Aorta (tissue), 5 donors: ENCODE measurements around the gene MRPS35. TPM values are rescaled to one million over a fixed set of nuclear protein-coding genes. Genes with fewer than 3 reads are reported as not detected.
A peak's percentile ranks its signal among the peaks of the same experiment; 100 is the strongest.

ENCODE experiments used
- ATAC-seq: fragments of 200-7000 bp; cut with Tn5 transposase; one replicate; pipeline ENCODE4 v1.9.1; 2022; ENCODE audit warnings: moderate library complexity; ENCODE audit not compliant: low FRiP score
- DNase-seq, 2 donors: peaks; one replicate each; pipeline ENCODE4 v3.0.0-alpha.2; 2020
- H3K27ac ChIP-seq, 2 donors: one replicate each; pipeline ENCODE4 v1.5.1; 2013; ENCODE audit warnings: low read length in 2 of 2, mild to moderate bottlenecking in 2 of 2, moderate library complexity in 2 of 2, control low read depth in 1 of 2, inconsistent platforms in 1 of 2, low read depth in 1 of 2
- H3K27me3 ChIP-seq, 2 donors: one replicate each; pipeline ENCODE4 v1.6.1; 2013; ENCODE audit warnings: control low read depth in 1 of 2, low read length in 1 of 2, mild to moderate bottlenecking in 1 of 2, moderate library complexity in 1 of 2; ENCODE audit not compliant: insufficient read depth in 2 of 2, control insufficient read depth in 1 of 2
- H3K36me3 ChIP-seq, 2 donors: one replicate each; pipeline ENCODE4 v1.6.1; 2013; ENCODE audit warnings: control low read depth in 1 of 2, low read length in 1 of 2, mild to moderate bottlenecking in 1 of 2; ENCODE audit not compliant: insufficient read depth in 2 of 2, control insufficient read depth in 1 of 2
- H3K4me1 ChIP-seq, 2 donors: one replicate each; pipeline ENCODE4 v1.6.1; 2013; ENCODE audit warnings: low read length in 2 of 2, control low read depth in 1 of 2, mild to moderate bottlenecking in 1 of 2, moderate library complexity in 1 of 2; ENCODE audit not compliant: insufficient read depth in 2 of 2, control insufficient read depth in 1 of 2
- H3K4me3 ChIP-seq, 2 donors: one replicate each; pipeline ENCODE4 v1.5.1; 2013; ENCODE audit warnings: low read length in 2 of 2, control low read depth in 1 of 2, mild to moderate bottlenecking in 1 of 2
- H3K9me3 ChIP-seq: one replicate; pipeline ENCODE4 v1.6.1; 2013; ENCODE audit warnings: mild to moderate bottlenecking, low read length; ENCODE audit not compliant: control insufficient read depth
- WGBS, 2 donors: extraction: QIAGEN DNeasy Blood & Tissue Kit; methylation state at CpG; one replicate each; pipeline ENCODE4 v1.1.7; 2013; 5-methylcytosine and 5-hydroxymethylcytosine counted together
- intact Hi-C, 2 donors: fragments of 100-400 bp; cut with DNase I; formaldehyde crosslinking; loops; one replicate each; pipeline versions ENCODE4 v1.14.2 to v1.15.0; 2022
- polyA plus RNA-seq, 2 donors: library from polyadenylated mRNA; stranded (reverse); fragments of 200-250 nt; gene quantifications; one replicate each; pipeline ENCODE4 v1.2.3, GENCODE V29; 2013
- total RNA-seq, 2 donors: library from RNA; stranded (reverse); fragmentation: NEBNext Ultra II Directional; extraction: Animal tissue kit (Norgen Biotek cat#: 25700); gene quantifications; one replicate each; pipeline ENCODE4 v1.2.1, GENCODE V29; 2021
- donor health status: healthy with polysubstance abuse.
- donor health status: Bipolar disorder and iron deficiency.
- donor health status: DM: no; HTN: no; CAD: no.
- donor health status: DM: no; HTN: no; CAD: no.
- donor health status: DM: yes; HTN: yes; CAD: no.

The MRPS35 gene
- total and polyA plus RNA-seq, 4 donors: 18.3 to 35.8 (median 21.9) TPM

DNA sequence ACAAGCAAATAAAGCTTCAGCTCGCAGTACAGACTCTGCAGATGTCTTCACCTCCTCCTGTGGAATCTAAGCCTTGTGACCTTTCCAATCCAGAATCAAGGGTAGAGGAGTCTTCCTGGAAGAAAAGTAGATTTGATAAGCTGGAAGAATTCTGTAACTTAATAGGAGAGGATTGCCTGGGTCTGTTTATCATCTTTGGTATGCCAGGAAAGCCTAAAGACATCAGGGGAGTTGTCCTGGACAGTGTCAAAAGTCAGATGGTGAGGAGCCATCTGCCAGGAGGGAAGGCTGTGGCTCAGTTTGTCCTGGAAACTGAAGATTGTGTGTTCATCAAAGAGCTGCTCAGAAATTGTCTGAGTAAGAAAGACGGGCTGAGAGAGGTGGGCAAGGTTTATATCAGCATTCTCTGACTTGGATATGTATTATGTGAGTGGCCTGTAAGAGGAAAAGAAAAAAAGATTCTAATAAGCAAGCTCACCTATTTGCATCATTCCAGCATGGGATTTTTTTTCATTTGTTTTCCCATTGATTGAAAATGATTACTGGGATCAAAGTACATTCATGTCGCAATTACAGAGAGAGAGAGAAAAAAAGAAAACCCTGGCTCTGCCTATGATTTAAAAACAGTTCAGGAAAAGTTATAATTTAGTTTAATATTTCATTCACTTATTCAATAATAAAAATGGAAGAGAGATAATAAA lies 13.6 kb upstream of the MRPS35 start:
- Histone ChIP-seq H3K9me3 (no peaks in the 10 kb centered on the region), H3K27me3 (no peaks in the 10 kb centered on the region), H3K4me1 (no peaks in the 10 kb centered on the region), H3K4me3 (no peak overlapping the region), H3K36me3 (peaks cover 6 to 10% of the 10 kb centered on the region in 2 donors), H3K27ac (no peak overlapping the region)
- WGBS, 2 donors: 88 to 92% methylated on average over 3 of the region's 3 CpGs
- ATAC-seq: no peak
- intact Hi-C loops: no loop called here
- DNase-seq: no peak

DNA sequence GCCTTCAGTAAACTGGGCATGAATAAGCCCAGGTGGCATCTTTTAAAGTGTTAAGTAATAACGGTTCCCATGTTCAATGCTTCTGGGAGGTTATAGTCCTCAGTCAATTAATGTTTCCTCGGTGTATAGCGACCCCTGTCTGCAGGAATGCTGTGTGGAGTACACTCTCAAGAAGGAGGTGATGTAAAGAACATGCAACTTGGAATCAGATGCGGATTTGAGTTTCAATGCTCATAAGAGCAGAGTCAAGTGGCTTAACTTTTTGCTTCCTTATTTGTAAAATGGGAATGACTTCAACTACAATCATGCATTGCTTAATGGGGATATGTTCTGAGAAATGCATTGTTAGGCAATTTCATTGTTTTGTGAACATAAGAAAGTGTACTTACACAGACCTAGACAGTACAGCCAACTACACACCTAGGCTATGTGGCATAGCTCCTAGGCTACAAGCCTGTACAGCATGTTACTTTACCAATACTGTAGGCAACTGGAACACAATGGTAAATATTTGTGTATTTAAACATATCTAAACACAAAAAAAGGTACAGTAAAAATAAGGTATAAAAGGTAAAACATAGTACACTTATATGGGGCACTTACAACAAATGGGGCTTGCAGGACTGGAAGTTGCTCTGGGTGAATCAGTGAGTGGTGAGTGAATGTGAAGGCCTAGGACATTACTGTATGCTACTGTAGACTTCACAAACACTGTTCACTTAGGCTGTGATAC lies 6.7 kb upstream of the MRPS35 start:
- H3K9me3 ChIP-seq: no peaks in the 10 kb centered on the region
- ATAC-seq: peak; percentile 83
- H3K27ac ChIP-seq: no peak overlapping the region
- H3K4me1 ChIP-seq: no peaks in the 10 kb centered on the region
- DNase-seq: peak in 1 of 2 donors; percentile 75
- no peak overlapping the region for H3K4me3 ChIP-seq
- H3K27me3 ChIP-seq: no peaks in the 10 kb centered on the region
- intact Hi-C loops: loop anchor here in 1 of 2 donors (5.0 kb wide), 2 partner anchors 282 to 672 kb away; no protein-coding TSS in a partner anchor
- H3K36me3 ChIP-seq: no peaks in the 10 kb centered on the region
- WGBS, 2 donors: 0 to 1% methylated on average over 4 of the region's 4 CpGs

DNA sequence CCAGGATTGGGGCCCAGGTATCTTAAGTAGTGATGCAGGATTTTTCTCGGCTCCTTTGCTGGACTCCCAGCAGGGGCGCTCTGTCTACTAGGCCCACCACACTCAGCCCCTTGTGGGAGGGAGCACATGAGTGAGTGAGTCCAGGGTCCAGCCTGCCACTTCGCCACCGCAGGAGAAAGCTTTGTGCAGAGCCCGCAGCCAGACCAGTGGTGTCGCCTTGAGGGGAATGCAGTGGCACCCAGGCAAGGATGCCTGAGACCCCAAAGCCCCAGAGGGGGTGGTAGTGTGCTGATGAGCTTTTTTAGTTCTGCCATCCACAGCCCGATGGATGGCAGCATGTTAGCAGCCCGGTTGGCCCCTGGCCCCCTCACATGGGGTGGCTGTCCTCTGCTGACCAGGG lies 5.4 kb upstream of the MRPS35 start:
- no peak for ATAC-seq
- WGBS, 2 donors: 87 to 92% methylated on average over 8 of the region's 8 CpGs

DNA sequence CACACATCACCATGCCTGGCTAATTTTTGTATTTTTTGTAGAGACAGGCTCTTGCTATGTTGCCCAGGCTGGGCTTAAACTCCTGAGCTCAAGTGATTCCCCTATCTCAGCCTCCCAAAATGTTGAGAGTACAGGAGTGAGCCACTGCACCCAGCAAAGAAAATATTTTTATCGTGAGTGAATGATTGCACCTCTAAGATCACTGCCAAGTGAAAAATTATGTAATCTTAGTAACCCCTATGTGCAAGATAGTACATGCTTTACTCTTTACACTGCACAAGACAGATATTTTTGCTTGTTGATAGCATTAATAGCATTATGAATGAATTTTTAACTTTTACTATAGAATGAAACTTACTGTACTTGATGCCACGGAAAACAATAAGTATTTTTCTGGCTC lies 3.4 kb upstream of the MRPS35 start:
- no peaks in the 10 kb centered on the region for H3K36me3 ChIP-seq
- intact Hi-C loops: loop anchor here in 1 of 2 donors (5.0 kb wide), 1 partner anchor 375 kb away; the partner anchor contains the start of gene BMAL2
- no peak overlapping the region for H3K27ac ChIP-seq
- 39 to 44% methylated on average over 2 of the region's 2 CpGs for WGBS, 2 donors
- H3K9me3 ChIP-seq: no peaks in the 10 kb centered on the region
- no peaks in the 10 kb centered on the region for H3K27me3 ChIP-seq
- no peaks in the 10 kb centered on the region for H3K4me1 ChIP-seq
- H3K4me3 ChIP-seq: no peak overlapping the region
- DNase-seq (no peak), ATAC-seq (no peak)

More for the DNA sequence above, 5.4 kb upstream of the MRPS35 start:
- Histone ChIP-seq H3K27me3 (no peaks in the 10 kb centered on the region), H3K36me3 (no peaks in the 10 kb centered on the region), H3K9me3 (no peaks in the 10 kb centered on the region), H3K4me1 (no peaks in the 10 kb centered on the region), H3K27ac (no peak overlapping the region), H3K4me3 (no peak overlapping the region)
- DNase-seq: no peak
- intact Hi-C loops: loop anchor here in 1 of 2 donors (5.0 kb wide), 1 partner anchor 373 kb away; the partner anchor contains the start of gene BMAL2

DNA sequence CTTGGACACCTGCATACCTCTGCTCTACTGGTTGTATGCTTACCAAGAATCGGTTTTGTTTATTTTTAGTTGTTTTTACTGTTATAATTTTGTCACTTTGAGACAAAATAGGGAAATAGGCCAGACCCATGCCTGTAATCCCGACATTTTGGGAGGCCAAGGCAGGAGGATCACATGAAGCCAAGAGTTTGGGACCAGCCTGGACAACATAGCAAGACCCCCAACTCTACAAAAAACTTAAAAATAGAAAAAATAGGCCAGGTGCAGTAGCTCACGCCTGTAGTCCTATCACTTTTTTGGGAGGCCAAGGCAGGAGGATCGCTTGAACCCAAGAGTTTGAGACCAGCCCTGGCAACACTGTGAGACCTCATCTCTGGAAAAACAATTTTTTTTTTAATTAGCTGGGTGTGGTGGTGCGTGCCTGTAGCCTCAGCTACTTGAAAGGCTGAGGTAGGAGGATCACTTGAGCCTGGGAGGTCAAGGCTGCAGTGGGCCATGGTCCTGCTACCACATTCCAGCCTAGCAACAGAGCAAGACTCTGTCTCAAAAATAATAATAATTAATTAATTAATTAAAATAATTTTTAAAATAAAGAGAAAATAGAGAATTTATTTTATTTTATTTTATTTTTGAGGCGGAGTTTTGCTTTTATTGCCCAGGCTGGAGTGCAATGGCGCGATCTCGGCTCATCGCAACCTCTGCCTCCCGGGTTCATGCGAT lies 1.3 kb upstream of the MRPS35 start:
- Histone ChIP-seq H3K4me3 (no peak overlapping the region), H3K4me1 (no peaks in the 10 kb centered on the region), H3K27ac (peak overlapping the region in 1 of 2 donors; percentile 36), H3K27me3 (no peaks in the 10 kb centered on the region), H3K36me3 (no peaks in the 10 kb centered on the region), H3K9me3 (no peaks in the 10 kb centered on the region)
- ATAC-seq (no peak), DNase-seq (no peak)
- WGBS, 2 donors: 61 to 81% methylated on average over 12 of the region's 12 CpGs
- intact Hi-C loops: loop anchor here in 1 of 2 donors (5.0 kb wide), 1 partner anchor 377 kb away; the partner anchor contains the start of gene BMAL2

DNA sequence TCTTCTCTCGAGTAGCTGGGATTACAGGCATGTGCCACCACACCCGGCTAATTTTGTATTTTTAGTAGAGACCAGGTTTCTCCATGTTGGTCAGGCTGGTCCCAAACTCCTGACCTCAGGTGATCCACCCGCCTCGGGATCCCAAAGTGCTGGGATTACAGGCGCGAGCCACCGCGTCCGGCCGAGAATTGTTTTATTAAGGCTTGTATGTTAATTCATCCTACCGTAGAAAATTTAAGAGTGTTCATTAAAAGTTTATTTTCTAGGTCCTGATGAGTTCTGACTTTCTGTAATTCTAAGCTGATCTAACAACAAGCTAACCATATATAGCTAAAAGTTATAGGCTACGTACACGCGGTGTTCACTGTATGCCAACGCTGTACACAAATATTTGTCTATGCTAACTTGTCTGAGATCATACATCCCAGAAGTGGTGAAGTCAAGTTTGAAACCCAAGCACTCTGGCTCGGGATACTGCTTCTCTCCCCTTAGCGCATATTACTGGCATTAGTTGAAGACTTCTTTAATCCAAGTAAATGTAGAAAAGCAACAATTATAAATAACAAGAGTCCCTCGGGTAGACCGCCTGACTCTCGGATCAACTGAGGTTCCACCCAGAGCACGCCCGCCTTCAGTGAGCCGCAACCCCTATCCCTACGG lies 570 bp upstream of the MRPS35 start:
- intact Hi-C loops: loop anchor here in 1 of 2 donors (5.0 kb wide), 1 partner anchor 378 kb away; the partner anchor contains the start of gene BMAL2
- WGBS, 2 donors: 2 to 8% methylated on average over 24 of the region's 24 CpGs
- ATAC-seq: peak; percentile 75
- H3K4me1 ChIP-seq: no peaks in the 10 kb centered on the region
- H3K9me3 ChIP-seq: no peaks in the 10 kb centered on the region
- peak overlapping the region; percentile 55 to 62 for H3K4me3 ChIP-seq
- peak overlapping the region; percentile 36 to 83 for H3K27ac ChIP-seq
- H3K27me3 ChIP-seq: no peaks in the 10 kb centered on the region
- H3K36me3 ChIP-seq: no peaks in the 10 kb centered on the region
- DNase-seq: peak in 1 of 2 donors; percentile 50

DNA sequence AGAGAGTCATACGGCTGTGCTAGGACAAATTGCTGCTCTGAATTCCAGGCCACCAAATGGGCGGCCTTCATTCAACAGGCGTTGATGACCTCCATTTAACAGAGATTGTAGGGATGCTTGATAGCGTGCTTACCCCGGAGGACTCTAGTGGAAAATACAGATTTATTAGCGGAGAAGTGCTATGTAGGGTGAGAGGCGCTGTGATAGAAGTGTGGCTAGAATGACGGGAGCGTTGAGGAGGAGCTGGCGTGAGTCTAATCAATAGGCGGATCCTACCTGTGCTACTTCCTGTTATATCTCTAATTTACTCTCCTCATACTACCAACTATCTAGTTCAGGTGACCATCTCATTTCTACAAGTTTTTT lies 668 bp downstream of the MRPS35 start:
- Histone ChIP-seq H3K27ac (no peak overlapping the region), H3K4me3 (peak overlapping the region; percentile 58 to 59), H3K9me3 (no peaks in the 10 kb centered on the region), H3K4me1 (no peaks in the 10 kb centered on the region), H3K36me3 (no peaks in the 10 kb centered on the region), H3K27me3 (no peaks in the 10 kb centered on the region)
- intact Hi-C loops: no loop called here
- ATAC-seq: no peak
- WGBS, 2 donors: 2 to 3% methylated on average over 11 of the region's 11 CpGs
- DNase-seq: no peak

DNA sequence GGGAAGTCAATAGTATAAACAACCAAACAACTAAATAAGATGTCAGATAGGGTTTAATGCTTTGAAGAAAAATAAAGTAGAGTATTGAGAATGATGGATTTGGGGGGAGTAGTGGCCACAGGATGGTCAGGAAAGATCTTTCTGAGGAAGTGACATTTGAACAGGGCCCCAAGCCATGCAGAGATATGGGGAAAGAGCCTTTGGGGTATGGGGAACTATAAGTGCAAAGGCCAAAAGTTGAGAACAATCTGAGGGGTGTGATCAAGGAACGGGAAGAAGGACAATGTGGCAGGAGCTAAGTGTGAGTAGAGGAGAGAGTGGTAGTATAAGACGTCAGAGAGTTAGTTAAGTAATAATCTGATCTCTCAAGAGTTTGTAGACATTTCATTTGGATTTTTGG lies 1.3 kb downstream of the MRPS35 start:
- no peaks in the 10 kb centered on the region for H3K9me3 ChIP-seq
- H3K27ac ChIP-seq: no peak overlapping the region
- H3K27me3 ChIP-seq: no peaks in the 10 kb centered on the region
- H3K36me3 ChIP-seq: no peaks in the 10 kb centered on the region
- intact Hi-C loops: no loop called here
- H3K4me1 ChIP-seq: no peaks in the 10 kb centered on the region
- DNase-seq (no peak), ATAC-seq (no peak)
- H3K4me3 ChIP-seq: peak overlapping the region in 1 of 2 donors; percentile 59
- 52 to 64% methylated on average over 2 of the region's 2 CpGs for WGBS, 2 donors
